Measurements from ENCODE around the gene DDX19B. TPM values are rescaled to one million over a fixed set of nuclear protein-coding genes. Genes with fewer than 3 reads are reported as not detected.
"Not testable (repeated sequence)": the region's sequence is repeated elsewhere in the genome, so short reads cannot be mapped to it uniquely, and the experiment has no call there.

Gene DDX19B
- total RNA-seq, 1 experiment from 2014 or later: 74.5 TPM

- no peaks in the 10 kb centered on the region for H3K4me1 ChIP-seq
- no peak for TF ChIP-seq CTCF (IDR thresholded peaks at IDR 0.05; ENCODE audit: insufficient read depth in 1 of 2, low read depth in 1 of 2, low read length in 1 of 2, severe bottlenecking in 1 of 2, unreplicated experiment in 1 of 2)
- no peaks in the 10 kb centered on the region for H3K27me3 Mint-ChIP-seq (ENCODE audit: insufficient read depth, unreplicated experiment)
- peaks cover 100% of the 10 kb centered on the region for H3K36me3 Mint-ChIP-seq (ENCODE audit: insufficient read depth, unreplicated experiment)
- DNase-seq: no peak
- no peak overlapping the region for H3K4me3 Mint-ChIP-seq (ENCODE audit: unreplicated experiment)
- no peak overlapping the region for H3K4me3 ChIP-seq (ENCODE audit: low read depth, low read length)
- no peaks in the 10 kb centered on the region for H3K9me3 ChIP-seq
- BruUV-seq (replicated peaks): no TSS peak
- ChIA-PET POLR2A (interaction anchor here (0.7 kb wide), 1 partner anchor 1713 kb away, joined by 5 read pairs; no protein-coding TSS in a partner anchor), CTCF (interaction anchor here (0.7 kb wide), 1 partner anchor 1280 kb away, joined by 3 read pairs; no protein-coding TSS in a partner anchor)
- H3K4me1 Mint-ChIP-seq (ENCODE audit: low read depth, unreplicated experiment): no peaks in the 10 kb centered on the region
- H3K27ac Mint-ChIP-seq (ENCODE audit: unreplicated experiment): no peak overlapping the region
- no peaks in the 10 kb centered on the region for H3K9me3 Mint-ChIP-seq (ENCODE audit: unreplicated experiment)
- peaks cover 16% of the 10 kb centered on the region for H3K36me3 ChIP-seq (ENCODE audit: control insufficient read depth, insufficient read depth, low read length)
- intact Hi-C loops (cut with micrococcal nuclease; ENCODE audit: unreplicated experiment): no loop called here
- H3K27me3 ChIP-seq (replicated peaks; ENCODE audit: control insufficient read depth, insufficient read depth, low read length): no peaks in the 10 kb centered on the region
Measured at GRCh38 chr16:70270176-70270575, 28.8 kb upstream of the DDX19B start.

DNA sequence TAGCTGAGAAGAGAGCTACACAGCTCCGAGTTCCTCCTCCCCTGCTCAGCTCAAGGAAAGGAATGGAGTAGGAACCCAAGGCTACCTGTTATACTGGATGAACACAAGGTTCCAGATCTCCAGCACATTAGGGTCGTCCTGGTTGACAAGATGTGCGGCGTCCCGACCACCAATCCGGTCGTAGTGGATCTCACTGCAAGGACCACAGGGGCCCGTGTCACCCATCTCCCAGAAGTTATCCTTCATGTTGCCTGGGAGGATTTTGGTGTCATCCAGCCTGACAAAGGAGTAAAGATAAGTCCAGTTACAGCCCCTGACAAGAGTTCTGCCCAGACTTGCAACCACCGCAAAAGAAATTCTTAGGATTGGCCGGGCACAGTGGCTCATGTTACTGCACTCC is 27.3 kb upstream of the DDX19B start:
- Histone ChIP-seq H3K9me3 (no peaks in the 10 kb centered on the region), H3K4me3 (ENCODE audit: low read depth, low read length) (no peak overlapping the region), H3K4me1 (no peaks in the 10 kb centered on the region), H3K27me3 (replicated peaks; ENCODE audit: control insufficient read depth, insufficient read depth, low read length) (no peaks in the 10 kb centered on the region), H3K36me3 (ENCODE audit: control insufficient read depth, insufficient read depth, low read length) (peaks cover 12% of the 10 kb centered on the region)
- no TSS peak for BruUV-seq (replicated peaks)
- Mint-ChIP-seq H3K27me3 (ENCODE audit: insufficient read depth, unreplicated experiment) (no peaks in the 10 kb centered on the region), H3K9me3 (ENCODE audit: unreplicated experiment) (no peaks in the 10 kb centered on the region), H3K4me1 (ENCODE audit: low read depth, unreplicated experiment) (no peaks in the 10 kb centered on the region), H3K4me3 (ENCODE audit: unreplicated experiment) (no peak overlapping the region), H3K36me3 (ENCODE audit: insufficient read depth, unreplicated experiment) (peaks cover 99% of the 10 kb centered on the region), H3K27ac (ENCODE audit: unreplicated experiment) (no peak overlapping the region)
- TF ChIP-seq CTCF (IDR thresholded peaks at IDR 0.05; ENCODE audit: insufficient read depth in 1 of 2, low read depth in 1 of 2, low read length in 1 of 2, severe bottlenecking in 1 of 2, unreplicated experiment in 1 of 2): no peak
- intact Hi-C loops (cut with micrococcal nuclease; ENCODE audit: unreplicated experiment): no loop called here
- POLR2A ChIA-PET: no interaction called here
- CTCF ChIA-PET: interaction anchor here (1.8 kb wide), 1 partner anchor 20 kb away, joined by 8 read pairs; the partner anchor contains the start of gene EXOSC6
- no peak for DNase-seq

DNA sequence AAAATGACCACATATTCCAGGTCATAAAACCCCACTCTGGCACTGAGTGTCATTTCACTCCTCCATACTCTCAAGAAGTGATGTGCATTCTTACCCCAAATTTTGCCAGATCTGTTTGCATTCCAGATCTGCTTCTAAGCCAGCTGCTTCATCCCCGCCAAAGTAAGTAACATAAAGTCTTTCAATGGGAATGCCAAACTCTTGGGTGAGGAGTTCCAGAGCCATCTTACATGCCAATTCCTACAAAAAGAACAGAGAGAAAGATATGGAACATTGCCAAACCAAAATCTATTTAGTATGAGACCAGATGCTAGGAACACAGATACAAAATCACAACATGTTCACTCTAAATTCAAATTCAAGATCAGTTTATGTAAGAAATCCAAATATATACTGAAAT is 22.6 kb upstream of the DDX19B start:
- BruUV-seq (replicated peaks): no TSS peak
- no peak overlapping the region for H3K4me3 ChIP-seq (ENCODE audit: low read depth, low read length)
- ChIA-PET CTCF (no interaction called here), POLR2A (no interaction called here)
- H3K4me1 ChIP-seq: no peaks in the 10 kb centered on the region
- no peaks in the 10 kb centered on the region for H3K9me3 Mint-ChIP-seq (ENCODE audit: unreplicated experiment)
- intact Hi-C loops (cut with micrococcal nuclease; ENCODE audit: unreplicated experiment): no loop called here
- no peaks in the 10 kb centered on the region for H3K9me3 ChIP-seq
- no peaks in the 10 kb centered on the region for H3K27me3 Mint-ChIP-seq (ENCODE audit: insufficient read depth, unreplicated experiment)
- TF ChIP-seq CTCF (IDR thresholded peaks at IDR 0.05; ENCODE audit: insufficient read depth in 1 of 2, low read depth in 1 of 2, low read length in 1 of 2, severe bottlenecking in 1 of 2, unreplicated experiment in 1 of 2): no peak
- no peak overlapping the region for H3K4me3 Mint-ChIP-seq (ENCODE audit: unreplicated experiment)
- no peaks in the 10 kb centered on the region for H3K4me1 Mint-ChIP-seq (ENCODE audit: low read depth, unreplicated experiment)
- H3K27me3 ChIP-seq (replicated peaks; ENCODE audit: control insufficient read depth, insufficient read depth, low read length): no peaks in the 10 kb centered on the region
- peaks cover 99% of the 10 kb centered on the region for H3K36me3 Mint-ChIP-seq (ENCODE audit: insufficient read depth, unreplicated experiment)
- DNase-seq: no peak
- H3K36me3 ChIP-seq (ENCODE audit: control insufficient read depth, insufficient read depth, low read length): peaks cover 3% of the 10 kb centered on the region
- H3K27ac Mint-ChIP-seq (ENCODE audit: unreplicated experiment): no peak overlapping the region

GRCh38 chr16:70287304-70287971 is 11.5 kb upstream of the DDX19B start:
- H3K27me3 ChIP-seq (replicated peaks; ENCODE audit: control insufficient read depth, insufficient read depth, low read length); H3K9me3 ChIP-seq; H3K4me1 Mint-ChIP-seq (ENCODE audit: low read depth, unreplicated experiment); H3K9me3 Mint-ChIP-seq (ENCODE audit: unreplicated experiment); H3K27me3 Mint-ChIP-seq (ENCODE audit: insufficient read depth, unreplicated experiment); H3K36me3 ChIP-seq (ENCODE audit: control insufficient read depth, insufficient read depth, low read length); BruUV-seq (replicated peaks); H3K4me1 ChIP-seq; intact Hi-C loops (cut with micrococcal nuclease; ENCODE audit: unreplicated experiment); DNase-seq: not testable (repeated sequence)
- CTCF ChIA-PET: interaction anchor here (0.7 kb wide), 1 partner anchor 461 kb away, joined by 3 read pairs; no protein-coding TSS in a partner anchor
- Mint-ChIP-seq H3K27ac (ENCODE audit: unreplicated experiment) (peak overlapping the region; percentile 99), H3K4me3 (ENCODE audit: unreplicated experiment) (peak overlapping the region; percentile 92), H3K36me3 (ENCODE audit: insufficient read depth, unreplicated experiment) (peaks cover 75% of the 10 kb centered on the region)
- peak overlapping the region; percentile 83 for H3K4me3 ChIP-seq (ENCODE audit: low read depth, low read length)
- POLR2A ChIA-PET: interaction anchor here (2.3 kb wide), 1 partner anchor 11 kb away, joined by 32 read pairs; the partner anchor contains the start of gene DDX19B

All from Caco-2 (cell line).